GM12892 (cell line): Measurements from ENCODE around the gene FDXACB1.

ENCODE experiments used
- DNase-seq: peaks from one replicate; pipeline ENCODE4 v3.0.0; 2011; ENCODE audit not compliant: insufficient read length
- FAIRE-seq: peaks from 2 replicates; lab custom pipeline; 2011; peaks lifted over from hg19 to GRCh38; lab: Jason Lieb, UNC
- POLR2A ChIP-seq: IDR thresholded peaks from 2 replicates; pipeline ENCODE4 v1.6.1; 2011; ENCODE audit warnings: low read depth, low read length, control low read depth
- POLR2AphosphoS5 ChIP-seq: IDR thresholded peaks from 2 replicates; pipeline ENCODE4 v1.6.1; 2011; ENCODE audit warnings: low read depth, low read length, control low read depth
- TAF1 ChIP-seq: IDR thresholded peaks from 2 replicates; pipeline ENCODE4 v1.6.1; 2011; ENCODE audit warnings: low read depth, mild to moderate bottlenecking, control low read depth, low read length, borderline replicate concordance

The FDXACB1 gene

DNA sequence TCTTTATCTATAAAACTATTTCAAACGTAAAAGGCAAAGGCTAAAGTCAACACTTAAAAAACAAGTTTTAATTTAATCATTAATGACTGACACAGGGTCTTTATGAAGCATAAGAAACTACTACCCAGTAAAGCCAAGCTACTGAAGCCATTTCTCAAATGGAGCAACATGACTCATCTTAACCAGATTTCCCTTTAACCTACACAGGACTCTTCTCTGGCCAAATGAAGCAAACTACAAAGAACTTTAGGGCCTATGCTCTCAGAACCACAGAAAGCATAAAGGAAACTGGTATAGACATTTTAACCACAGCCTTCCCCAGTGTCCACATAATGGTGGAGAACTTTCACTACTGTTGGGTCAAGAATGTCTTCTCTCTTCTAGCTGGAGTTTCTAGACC, 42.2 kb downstream of the FDXACB1 start:
- TF ChIP-seq POLR2AphosphoS5 (no peak), POLR2A (no peak), TAF1 (no peak)
- peak; percentile 46 for FAIRE-seq
- DNase-seq: no peak

DNA sequence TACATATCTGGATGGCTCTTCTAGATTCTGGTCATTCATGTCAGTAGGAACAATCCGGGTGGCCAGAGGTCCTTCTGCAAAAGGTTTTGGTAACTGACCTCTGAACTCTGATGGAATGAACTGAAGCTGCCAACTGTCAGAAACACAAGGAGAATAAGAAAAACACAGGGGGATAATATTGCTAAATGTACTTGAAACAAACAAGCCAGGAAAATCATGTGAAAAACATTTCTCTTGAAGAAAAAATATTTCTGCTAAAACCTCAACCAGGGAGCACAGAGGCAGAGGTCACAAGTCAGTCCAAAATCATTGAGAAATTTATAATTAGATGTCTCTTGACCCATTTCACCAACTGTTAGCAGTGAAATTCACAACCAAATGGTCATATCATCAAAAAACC, 42.8 kb downstream of the FDXACB1 start:
- TF ChIP-seq POLR2AphosphoS5: no peak
- no peak for TF ChIP-seq TAF1
- no peak for TF ChIP-seq POLR2A
- FAIRE-seq (no peak), DNase-seq (no peak)

DNA sequence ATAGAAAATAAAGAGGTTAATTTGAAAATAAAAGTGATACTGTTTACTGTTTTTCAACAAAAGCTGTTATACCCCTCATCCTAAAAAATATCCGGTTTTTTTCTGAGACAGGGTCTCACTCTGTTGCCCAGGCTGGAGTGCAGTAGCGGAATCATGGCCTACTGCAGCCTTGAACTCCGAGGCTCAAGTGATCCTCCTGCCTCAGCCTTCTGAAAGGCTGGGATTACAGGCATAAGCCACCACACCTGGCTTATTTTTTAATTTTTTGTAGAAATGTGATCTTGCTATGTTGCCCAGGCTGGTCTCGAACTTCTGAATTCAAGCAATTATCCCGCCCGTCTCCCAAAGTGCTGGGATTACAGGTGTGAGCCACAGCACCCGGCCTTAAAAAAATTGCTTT, 43.3 kb downstream of the FDXACB1 start:
- no peak for TF ChIP-seq POLR2A
- TF ChIP-seq TAF1: no peak
- DNase-seq (no peak), FAIRE-seq (no peak)

DNA sequence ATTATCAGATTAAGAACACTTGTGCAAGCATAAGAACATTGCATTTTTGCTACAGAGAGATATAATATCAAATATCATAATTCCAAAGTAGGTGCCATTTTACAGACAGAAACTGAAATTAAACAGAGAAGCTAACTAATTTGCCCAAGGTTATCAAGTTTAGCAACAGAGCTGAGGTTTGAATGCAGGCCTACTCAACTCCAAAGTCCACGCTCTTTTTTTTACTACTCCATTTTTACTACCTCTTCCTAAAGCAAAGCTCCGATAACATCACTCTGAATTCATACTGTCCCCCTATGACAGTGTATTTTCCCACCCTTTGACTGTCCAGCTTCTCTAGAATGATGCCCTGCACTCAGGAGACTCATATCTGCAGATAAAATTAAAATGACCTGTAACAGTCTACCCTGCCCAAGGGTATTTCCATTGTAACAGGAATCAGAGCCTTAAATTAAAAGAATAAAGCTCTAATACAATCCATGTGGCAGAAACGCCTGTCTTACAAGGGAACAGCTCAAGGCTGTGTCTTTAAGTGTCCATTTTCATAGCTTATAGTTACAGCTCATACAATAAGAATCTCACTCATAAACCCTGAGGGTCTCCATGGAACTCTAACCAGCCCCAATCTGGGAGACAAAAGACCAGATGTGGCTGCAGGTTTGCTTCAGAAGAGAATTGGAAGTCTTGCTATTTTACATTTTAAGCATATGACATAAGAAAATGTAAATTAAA, 44.4 kb downstream of the FDXACB1 start:
- no peak for DNase-seq
- no peak for TF ChIP-seq POLR2A
- TF ChIP-seq TAF1: no peak
- no peak for TF ChIP-seq POLR2AphosphoS5
- FAIRE-seq: peak; percentile 68

DNA sequence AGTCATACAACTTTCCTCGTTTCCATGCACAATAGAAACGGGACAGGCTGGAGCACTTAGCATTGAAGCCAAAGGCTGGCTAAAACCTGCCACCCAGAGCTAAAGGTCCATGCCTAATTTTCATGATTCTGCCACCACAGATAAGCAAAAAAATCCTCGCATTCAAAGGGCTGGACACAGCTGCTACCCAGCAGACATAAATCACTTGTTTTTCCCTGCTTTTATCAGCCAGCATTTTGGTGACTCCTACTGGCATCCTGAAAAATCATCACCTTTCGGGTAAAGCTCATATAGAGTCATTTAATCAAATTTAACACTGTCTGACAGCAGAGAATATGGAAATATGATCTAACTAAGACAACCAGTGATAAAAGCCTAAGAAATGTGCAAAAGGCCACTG, 45.4 kb downstream of the FDXACB1 start:
- no peak for TF ChIP-seq POLR2A
- no peak for TF ChIP-seq POLR2AphosphoS5
- no peak for TF ChIP-seq TAF1
- peak; percentile 17 for FAIRE-seq
- no peak for DNase-seq

DNA sequence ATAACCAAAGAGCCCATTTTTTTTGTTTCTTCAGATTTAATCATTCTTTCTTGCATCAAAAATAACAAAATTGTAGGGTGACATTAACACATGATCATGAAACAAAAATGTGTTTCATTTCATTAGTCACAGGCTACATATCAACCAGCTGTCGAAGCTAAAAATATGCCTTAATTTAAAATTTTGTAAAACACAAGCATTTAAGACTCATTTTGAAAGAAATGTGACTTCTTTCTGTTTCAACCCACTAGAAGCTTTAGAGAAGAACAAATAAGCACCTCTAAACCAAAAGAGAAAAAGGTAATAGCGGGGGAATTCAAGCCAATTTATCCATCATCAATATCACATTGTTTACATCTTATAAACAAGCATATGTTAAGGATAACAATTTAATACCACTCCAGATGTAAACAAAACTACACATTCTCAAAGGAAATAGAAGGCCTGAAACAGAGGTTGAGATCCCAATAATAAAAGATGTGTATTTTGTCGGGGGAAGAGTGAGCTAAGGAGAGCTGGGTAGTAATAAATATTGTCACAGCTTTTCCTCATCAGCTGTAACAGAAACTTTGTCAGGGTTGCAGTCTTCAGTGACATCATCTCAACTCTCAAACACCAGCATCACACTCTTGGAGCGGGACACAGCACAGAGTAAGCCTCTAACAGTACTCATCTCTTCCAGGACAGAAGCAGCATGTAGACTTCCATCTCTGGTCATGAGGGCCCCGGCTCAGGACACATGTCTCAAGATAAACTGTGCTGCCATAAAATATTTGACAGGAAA, 49.6 kb downstream of the FDXACB1 start:
- TF ChIP-seq POLR2AphosphoS5: no peak
- no peak for TF ChIP-seq TAF1
- no peak for TF ChIP-seq POLR2A
- DNase-seq (peak; percentile 13), FAIRE-seq (peak; percentile 63)

DNA sequence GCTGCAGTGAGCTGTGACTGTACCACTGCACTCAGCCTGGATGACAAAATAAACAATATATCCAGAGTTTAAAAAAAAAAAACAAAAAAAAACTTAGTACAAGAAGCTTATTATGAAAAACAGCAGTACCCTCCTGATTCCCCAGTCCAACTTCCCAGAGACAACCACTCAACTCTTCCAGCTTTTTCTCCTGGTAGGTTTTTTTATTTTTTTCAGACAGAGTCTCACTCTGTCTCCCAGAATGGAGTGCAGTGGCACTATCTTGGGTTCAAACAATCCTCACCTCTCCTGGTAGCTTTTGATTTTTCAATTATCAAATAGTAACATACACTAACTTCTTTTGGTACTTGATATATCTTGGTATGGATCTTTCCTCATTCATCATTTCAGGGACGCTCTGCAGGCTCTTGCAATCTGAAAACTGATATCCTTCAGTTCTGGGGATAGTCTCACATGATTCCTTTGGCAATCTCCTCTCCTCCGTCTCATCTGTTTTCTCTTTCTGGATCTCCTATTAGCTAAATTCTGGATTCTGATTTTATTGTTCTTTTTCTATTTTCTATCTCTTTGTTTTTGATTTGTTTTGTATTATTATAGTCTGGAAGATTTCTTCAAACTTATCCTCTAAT, 52.5 kb downstream of the FDXACB1 start:
- TF ChIP-seq POLR2AphosphoS5 (no peak), POLR2A (no peak)
- no peak for FAIRE-seq
- DNase-seq: no peak
